ENCODE data around the gene FRMD4A.

FRMD4A gene

DNA sequence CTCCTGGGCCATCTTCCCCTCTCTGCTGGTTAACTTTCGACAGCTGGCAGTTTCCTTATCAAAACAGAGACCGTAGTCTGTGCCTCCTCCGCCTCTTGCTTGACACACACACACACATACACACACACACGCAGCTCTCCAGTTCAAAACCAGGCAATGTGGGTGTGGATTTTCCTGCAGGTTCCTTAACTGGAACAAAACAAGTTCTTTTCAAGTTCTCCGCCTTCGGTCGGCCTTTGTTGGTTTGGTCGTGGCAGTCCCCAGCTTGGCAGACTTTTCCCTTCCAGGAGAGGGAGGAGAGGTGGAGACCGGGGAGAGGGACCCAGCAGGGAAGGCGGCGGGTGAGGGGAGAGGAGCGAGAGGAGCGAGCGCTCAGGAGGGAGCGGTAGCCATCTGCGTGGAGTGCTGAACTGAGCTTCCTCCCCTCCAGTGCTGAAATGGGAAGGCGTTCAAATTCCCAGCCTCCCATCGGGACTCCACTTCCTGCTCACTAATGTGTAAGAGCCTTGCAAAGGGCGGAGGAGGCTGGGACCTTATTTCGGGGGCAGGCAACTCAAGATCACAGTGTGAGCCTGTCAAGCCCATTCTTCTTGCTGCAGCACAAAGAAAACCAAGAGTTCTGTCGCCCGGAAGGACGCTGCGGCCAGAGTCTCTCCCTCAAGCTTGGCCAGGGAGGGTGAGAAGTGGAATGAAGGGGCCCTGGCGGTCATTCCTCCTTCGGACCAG is 623.4 kb downstream of the FRMD4A start:
- peak; percentile 51 to 70 for DNase-seq

GRCh38 chr10:13706604-13707003 is 624.1 kb downstream of the FRMD4A start:
- no peak for DNase-seq

GRCh38 chr10:13706175-13706574 is 624.5 kb downstream of the FRMD4A start:
- no peak for DNase-seq

DNA sequence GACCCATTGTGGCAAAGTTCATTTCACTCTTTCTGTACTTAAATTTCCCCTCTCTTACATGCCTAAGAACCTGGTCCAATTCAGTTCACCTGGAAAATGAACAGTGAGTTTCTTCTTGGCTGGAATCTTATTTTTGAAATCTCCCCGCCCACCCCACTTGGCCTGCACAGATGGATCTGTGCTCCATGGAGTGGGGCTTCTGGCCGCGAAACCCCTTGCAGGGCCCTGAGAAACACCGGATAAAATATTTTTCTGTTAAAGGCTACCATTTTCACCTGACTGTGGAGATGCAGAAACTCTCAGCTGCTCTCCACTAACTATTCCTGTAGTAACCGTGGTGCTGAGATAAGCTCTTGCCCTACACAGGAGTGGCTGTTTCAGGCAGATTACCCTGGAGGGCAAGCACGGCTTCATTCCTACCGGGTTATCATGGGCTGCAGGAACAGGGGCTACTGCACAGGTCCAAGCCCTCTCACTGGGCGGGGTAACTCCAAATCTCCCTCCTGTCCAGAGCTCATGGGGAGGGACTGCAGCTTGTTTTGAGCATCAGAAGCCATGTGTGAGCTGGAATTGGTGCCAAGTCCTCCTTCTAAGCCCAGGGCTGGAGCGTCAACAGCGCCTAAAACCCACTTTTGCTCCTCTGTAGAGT is 625.1 kb downstream of the FRMD4A start:
- DNase-seq = no peak

- no peak for DNase-seq
These were observed 625.8 kb downstream of the FRMD4A start for GRCh38 chr10:13704964-13705363.

DNA sequence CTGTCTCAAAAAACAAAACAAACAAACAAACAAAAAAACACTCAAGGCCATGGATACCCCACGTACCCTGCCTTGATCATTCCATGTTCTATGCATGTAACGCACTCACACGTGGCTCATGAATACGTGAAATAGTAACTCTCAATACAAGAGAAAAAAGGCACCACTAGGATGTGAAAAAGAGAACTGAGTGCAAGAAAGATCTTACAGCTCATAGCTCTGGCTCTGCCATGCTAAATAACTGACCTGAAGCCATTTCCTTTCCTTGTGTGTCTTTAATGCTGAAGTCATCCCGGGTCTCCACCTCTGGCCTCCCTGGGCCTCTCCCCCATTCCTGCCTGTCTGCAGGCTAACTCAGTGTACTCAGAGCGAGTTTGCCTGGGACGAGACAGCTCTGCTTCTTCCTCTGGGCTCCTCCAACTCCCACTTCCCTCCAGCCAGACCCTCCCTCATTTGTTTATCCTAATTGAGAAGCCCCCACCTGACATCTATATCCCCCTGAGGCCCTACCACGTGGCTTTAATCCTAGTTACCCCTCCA is 626.7 kb downstream of the FRMD4A start:
- no peak for DNase-seq

- DNase-seq = no peak
These were observed 627.5 kb downstream of the FRMD4A start for GRCh38 chr10:13703101-13703818.

DNA sequence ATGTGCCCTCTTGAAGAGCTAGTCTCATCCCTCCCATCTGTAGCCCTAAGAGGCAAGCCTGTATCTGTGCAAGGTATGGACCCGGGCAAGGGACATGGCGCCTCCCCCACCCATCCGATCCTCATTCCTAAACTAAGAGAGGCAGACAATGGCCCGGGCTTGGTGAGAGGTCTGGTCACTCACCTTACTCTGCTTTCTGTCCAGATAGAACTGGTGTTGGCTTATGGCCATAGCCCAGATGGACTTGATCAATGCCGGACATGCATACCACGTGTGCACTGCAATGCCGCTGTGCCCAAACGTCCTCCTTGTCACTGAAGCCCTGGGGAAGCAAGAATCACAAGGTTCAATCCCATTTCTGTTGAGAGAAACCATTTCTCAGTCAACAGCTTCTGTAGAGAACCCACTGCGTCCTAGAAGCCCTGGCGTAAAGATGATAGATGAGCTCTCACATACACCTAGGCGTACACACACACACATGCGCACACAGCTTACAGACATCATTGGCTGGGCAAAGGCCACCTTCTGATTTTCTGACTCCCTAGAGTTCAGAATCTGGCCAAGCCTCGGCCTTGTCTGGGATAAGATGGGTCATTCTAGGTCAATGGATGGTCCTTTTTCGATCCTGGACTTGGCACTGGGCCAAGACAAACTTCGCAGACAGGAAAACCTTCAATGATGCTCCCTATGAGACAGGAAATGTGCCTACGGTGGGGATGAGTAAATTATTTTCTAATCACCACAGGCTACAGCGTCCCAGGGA is 629.4 kb downstream of the FRMD4A start:
- no peak for DNase-seq

- peak in 1 of 2 donors; percentile 29 for DNase-seq
These were observed 630.1 kb downstream of the FRMD4A start for GRCh38 chr10:13700473-13701144.

GRCh38 chr10:13699216-13699615 is 631.5 kb downstream of the FRMD4A start:
- DNase-seq = no peak

- DNase-seq = no peak
These were observed 632.5 kb downstream of the FRMD4A start for GRCh38 chr10:13698217-13698616.

DNA sequence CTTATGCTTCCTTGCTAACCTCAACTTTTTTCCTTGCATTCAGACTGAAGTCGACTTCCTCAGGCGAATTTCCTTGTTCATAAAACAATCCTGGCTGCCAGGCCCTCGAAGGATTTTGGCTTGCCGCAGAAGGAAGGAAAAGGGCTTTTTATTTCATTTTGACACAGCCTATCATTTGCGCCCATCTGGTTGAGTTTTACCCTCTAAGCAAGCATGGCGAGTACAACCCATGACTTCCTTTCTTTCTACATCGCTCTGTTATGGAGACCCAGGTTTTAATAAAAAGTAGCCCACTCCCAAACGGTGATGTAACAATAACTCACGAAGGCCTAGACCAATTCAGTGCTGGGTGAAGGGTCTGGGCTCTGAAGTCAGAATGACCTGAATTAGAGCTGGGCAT is 634.7 kb downstream of the FRMD4A start:
- DNase-seq = no peak

GRCh38 chr10:13695588-13695987 is 635.1 kb downstream of the FRMD4A start:
- DNase-seq = no peak

- DNase-seq = no peak
These were observed 636.7 kb downstream of the FRMD4A start for GRCh38 chr10:13693783-13694700.

GRCh38 chr10:13690281-13690825 is 640.4 kb downstream of the FRMD4A start:
- no peak for DNase-seq

DNA sequence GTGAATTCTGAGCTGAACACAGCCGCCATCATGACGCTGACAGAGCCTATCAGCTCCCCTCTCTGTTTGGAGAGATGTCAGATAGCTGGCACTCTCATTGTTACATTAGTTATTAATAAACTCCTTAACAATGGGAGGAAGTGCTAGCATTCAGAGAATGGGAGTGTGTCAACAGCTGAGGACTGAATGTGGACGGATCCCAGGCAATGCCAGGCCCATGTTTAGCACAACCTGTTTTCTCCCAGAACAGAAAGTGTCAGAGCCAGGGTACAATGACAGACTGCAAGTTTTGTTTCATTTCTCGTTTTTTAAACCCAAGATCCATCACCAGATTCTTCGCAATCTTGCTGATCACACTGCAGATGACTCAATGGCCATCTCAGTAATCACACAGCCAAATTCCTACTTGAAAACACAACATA is 644.4 kb downstream of the FRMD4A start:
- peak; percentile 63 to 83 for DNase-seq

DNA sequence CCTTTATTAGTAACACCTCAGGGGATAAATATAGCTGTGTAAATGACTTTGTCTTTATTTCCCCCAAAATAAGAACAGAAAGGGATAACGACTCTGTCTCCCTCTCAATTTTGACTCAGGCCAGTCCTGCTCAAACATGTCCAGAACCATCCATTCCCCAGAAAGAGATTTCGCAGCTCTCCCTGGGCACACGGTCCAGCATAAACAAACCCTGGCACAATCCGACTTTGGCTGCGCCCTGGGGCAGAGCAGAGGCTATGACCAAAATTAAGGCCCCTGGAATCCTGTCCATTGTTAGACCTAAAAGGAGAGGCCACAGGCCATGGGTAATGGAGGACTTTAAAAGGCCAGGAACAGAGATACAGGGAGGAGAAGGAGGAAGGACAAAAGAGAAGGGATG is 644.8 kb downstream of the FRMD4A start:
- DNase-seq = no peak

- no peak for DNase-seq
These were observed 645.8 kb downstream of the FRMD4A start for GRCh38 chr10:13684806-13685482.

DNA sequence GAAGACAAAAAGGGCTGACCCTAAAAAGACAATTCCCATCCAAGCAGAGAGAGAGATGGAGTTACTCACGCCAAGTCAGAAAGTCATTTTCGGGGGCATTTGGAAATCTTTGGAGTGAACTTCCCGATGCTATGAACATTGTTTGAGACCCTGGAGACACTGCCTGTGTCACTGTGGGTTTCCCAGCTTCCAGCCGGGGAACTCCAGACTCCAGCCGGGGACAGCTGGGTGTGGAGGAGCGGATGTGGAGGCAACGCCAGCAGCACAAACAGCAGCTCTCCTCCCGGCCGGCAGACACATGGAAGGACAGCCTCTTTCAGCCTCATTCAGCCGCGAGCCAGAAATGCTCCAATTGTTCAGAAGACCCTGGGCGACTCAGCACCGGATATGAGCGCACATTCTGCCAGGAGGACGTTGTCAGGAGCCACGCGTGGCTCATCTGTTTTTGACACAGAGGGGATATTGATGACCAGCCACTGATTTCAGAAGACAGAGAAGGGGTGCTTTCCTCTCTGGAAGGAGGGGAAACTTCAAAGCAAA is 646.4 kb downstream of the FRMD4A start:
- DNase-seq = no peak

DNA sequence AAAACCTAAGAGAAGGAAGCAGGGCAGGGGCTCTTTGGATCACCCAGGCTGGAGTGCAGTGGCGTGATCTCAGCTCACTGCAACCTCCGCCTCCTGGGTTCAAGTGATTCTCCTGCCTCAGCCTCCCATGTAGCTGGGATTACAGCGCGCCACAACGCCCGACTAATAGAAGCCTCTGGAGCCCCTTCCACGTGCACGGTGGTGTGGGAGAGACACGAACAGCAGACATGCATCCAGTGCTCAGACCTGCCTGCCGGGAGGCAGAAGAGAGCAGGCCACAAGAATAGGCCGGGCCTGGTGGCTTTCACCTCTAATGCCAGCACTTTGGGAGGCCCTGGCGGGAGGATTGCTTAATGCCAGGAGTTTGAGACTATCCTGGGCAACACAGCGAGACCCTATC is 647.7 kb downstream of the FRMD4A start:
- no peak for DNase-seq
